Muscle layer of duodenum (tissue), 2 donors: ENCODE data around the gene FGGY.

Source experiments
- H3K27ac ChIP-seq: one replicate; pipeline ENCODE4 v1.7.0; 2013; ENCODE audit warnings: mild to moderate bottlenecking, low read length
- H3K27me3 ChIP-seq: one replicate; pipeline ENCODE4 v1.7.0; 2013; ENCODE audit warnings: low read depth, mild to moderate bottlenecking, control low read depth, low read length
- H3K36me3 ChIP-seq, 2 donors: one replicate each; pipeline ENCODE4 v1.7.0; 2013; ENCODE audit warnings: low read length in 2 of 2, control low read depth in 1 of 2, mild to moderate bottlenecking in 1 of 2; ENCODE audit not compliant: insufficient read depth in 2 of 2, control insufficient read depth in 1 of 2
- H3K4me1 ChIP-seq, 2 donors: one replicate each; pipeline ENCODE4 v1.7.0; 2013; ENCODE audit warnings: low read length in 2 of 2, mild to moderate bottlenecking in 2 of 2, control low read depth in 1 of 2, moderate library complexity in 1 of 2; ENCODE audit not compliant: insufficient read depth in 2 of 2, control insufficient read depth in 1 of 2
- H3K4me3 ChIP-seq, 2 donors: one replicate each; pipeline ENCODE4 v1.7.0; 2013; ENCODE audit warnings: low read length in 2 of 2, low read depth in 1 of 2, mild to moderate bottlenecking in 1 of 2
- H3K9me3 ChIP-seq, 2 donors: one replicate each; pipeline ENCODE4 v1.7.0; 2013; ENCODE audit warnings: low read length in 2 of 2, control low read depth in 1 of 2, mild to moderate bottlenecking in 1 of 2; ENCODE audit not compliant: control insufficient read depth in 1 of 2
- donor health status: healthy.

Gene FGGY

DNA sequence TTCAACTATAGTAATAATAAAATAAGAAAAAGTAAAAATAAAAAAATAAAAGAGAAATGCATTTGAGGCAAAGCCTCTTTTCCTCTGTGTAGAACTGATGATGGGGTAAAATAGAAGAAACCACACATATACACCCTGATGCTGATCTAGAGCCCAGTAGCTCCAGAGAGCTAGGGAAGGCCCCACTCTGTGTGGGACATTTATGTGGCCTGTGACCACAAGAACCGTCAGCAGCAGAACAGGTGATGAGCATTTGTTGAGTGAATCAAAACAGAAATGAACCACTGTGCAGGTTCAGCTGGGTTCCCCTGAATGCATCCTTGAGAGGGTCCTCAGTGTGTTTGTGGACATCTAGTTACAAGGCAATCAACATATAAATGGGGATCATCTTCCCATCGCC lies 296.0 kb downstream of the FGGY start:
- Histone ChIP-seq H3K4me3 (no peak overlapping the region), H3K36me3 (no peaks in the 10 kb centered on the region), H3K4me1 (peaks cover 0 to 18% of the 10 kb centered on the region in 2 donors), H3K27ac (no peak overlapping the region), H3K9me3 (no peaks in the 10 kb centered on the region), H3K27me3 (no peaks in the 10 kb centered on the region)

GRCh38 chr1:59593798-59594790 lies 297.2 kb downstream of the FGGY start:
- no peak overlapping the region for H3K27ac ChIP-seq

GRCh38 chr1:59595774-59596173 lies 298.9 kb downstream of the FGGY start:
- H3K36me3 ChIP-seq: no peaks in the 10 kb centered on the region
- no peaks in the 10 kb centered on the region for H3K9me3 ChIP-seq
- peak overlapping the region; percentile 67 for H3K27ac ChIP-seq
- H3K27me3 ChIP-seq: no peaks in the 10 kb centered on the region
- peaks cover 0 to 19% of the 10 kb centered on the region in 2 donors for H3K4me1 ChIP-seq
- H3K4me3 ChIP-seq: no peak overlapping the region

More at GRCh38 chr1:59593798-59594790, 297.2 kb downstream of the FGGY start:
- no peaks in the 10 kb centered on the region for H3K9me3 ChIP-seq
- no peaks in the 10 kb centered on the region for H3K27me3 ChIP-seq
- H3K4me1 ChIP-seq: peaks cover 0 to 19% of the 10 kb centered on the region in 2 donors
- H3K4me3 ChIP-seq: no peak overlapping the region
- no peaks in the 10 kb centered on the region for H3K36me3 ChIP-seq

DNA sequence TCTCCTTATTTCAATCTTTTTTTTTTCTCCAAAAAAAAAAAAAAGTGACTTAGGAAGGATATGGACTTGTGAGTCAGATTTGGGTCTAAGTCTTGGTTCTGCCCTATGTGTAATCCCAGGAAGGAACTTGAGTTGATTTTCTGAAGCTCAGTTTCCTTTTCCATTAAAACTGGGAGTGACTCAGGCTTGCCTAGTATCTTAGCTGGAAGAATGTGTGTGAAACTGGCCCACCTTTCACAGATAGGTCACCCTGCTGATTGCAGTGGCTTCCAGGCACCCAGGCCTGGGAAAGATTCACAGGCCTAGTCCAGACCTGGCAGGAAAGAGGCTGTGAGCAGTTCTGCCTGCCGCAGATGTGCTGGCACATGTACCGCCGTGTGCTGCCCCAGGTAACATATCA lies 299.5 kb downstream of the FGGY start:
- Histone ChIP-seq H3K27me3 (no peaks in the 10 kb centered on the region), H3K36me3 (no peaks in the 10 kb centered on the region), H3K9me3 (no peaks in the 10 kb centered on the region), H3K4me1 (peaks cover 0 to 19% of the 10 kb centered on the region in 2 donors), H3K27ac (peak overlapping the region; percentile 67), H3K4me3 (no peak overlapping the region)

- Histone ChIP-seq H3K36me3 (no peaks in the 10 kb centered on the region), H3K4me1 (peaks cover 0 to 19% of the 10 kb centered on the region in 2 donors), H3K27me3 (no peaks in the 10 kb centered on the region), H3K27ac (peak overlapping the region; percentile 67), H3K4me3 (no peak overlapping the region), H3K9me3 (no peaks in the 10 kb centered on the region)
These were observed 300.1 kb downstream of the FGGY start for GRCh38 chr1:59596956-59597355.

DNA sequence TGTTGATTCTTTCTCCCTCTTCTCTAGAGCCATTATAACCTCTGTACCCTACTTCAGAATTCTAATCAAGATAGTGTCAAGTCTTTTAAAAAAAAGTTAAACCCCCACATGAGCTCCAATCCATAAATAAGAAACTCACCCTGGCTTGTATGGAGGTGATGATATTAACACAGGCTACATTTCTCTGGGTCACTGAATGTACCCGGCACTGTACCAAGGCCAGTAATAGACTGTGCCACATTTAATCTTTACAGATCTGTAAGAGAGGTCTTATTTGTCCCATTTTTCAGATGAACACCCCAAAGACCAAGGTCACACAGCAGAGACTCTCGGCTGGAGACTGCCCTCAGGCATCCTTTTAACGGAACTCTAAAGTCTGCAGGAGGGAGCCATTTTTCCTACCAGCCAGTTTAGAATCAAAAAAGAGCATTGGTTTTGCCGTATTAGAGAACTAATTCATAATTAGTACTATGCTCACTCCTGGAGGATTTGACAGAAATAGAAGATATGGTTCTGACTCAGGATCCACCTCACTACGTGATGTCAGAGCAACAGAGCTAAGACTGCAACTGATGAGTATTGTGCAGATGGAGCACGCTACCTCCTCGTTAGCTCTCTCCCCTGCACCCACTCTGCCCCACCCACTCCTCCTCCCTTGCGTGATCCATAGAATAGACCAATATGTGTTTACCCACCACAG lies 300.7 kb downstream of the FGGY start:
- Histone ChIP-seq H3K4me3 (no peak overlapping the region), H3K27ac (peak overlapping the region; percentile 67), H3K4me1 (peaks cover 0 to 19% of the 10 kb centered on the region in 2 donors), H3K27me3 (no peaks in the 10 kb centered on the region), H3K36me3 (no peaks in the 10 kb centered on the region), H3K9me3 (no peaks in the 10 kb centered on the region)

DNA sequence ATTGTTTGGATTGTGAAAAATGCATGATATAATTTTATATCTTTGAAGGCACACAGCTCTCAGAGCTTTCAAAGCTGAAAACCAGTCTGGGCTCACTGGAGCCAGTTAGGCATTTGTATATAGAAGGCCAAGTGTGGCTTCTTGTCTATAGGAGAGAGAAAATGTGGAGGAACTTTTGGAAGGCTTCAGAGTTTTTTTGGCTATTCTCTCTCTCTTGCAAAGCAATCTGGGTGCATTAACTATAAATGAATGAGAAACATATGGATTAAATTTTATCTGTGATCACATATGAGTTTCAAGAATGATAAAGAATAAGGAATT lies 301.2 kb downstream of the FGGY start:
- Histone ChIP-seq H3K36me3 (no peaks in the 10 kb centered on the region), H3K4me3 (no peak overlapping the region), H3K27ac (no peak overlapping the region), H3K27me3 (no peaks in the 10 kb centered on the region), H3K4me1 (peaks cover 0 to 19% of the 10 kb centered on the region in 2 donors), H3K9me3 (no peaks in the 10 kb centered on the region)

DNA sequence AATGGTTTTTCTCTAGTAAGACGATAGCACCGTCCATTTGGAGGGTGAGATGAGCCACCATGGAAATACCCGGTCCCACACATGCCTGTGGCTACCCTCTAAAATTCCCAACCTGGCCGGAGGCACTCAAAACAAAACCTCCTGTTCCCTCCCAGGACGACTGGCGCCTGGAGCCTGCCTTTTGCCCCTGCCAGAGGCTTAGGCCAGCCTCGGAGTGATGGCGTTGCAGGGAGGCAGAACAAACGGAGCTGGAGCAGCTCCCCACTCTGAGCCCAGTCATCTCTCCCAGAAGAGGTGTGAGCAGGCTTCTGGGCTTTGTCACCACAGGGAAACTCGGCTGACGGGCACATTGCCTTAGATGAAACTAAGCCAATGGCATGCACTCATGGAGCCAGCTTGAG lies 304.1 kb downstream of the FGGY start:
- Histone ChIP-seq H3K4me3 (no peak overlapping the region), H3K27ac (peak overlapping the region; percentile 42), H3K27me3 (no peaks in the 10 kb centered on the region)

DNA sequence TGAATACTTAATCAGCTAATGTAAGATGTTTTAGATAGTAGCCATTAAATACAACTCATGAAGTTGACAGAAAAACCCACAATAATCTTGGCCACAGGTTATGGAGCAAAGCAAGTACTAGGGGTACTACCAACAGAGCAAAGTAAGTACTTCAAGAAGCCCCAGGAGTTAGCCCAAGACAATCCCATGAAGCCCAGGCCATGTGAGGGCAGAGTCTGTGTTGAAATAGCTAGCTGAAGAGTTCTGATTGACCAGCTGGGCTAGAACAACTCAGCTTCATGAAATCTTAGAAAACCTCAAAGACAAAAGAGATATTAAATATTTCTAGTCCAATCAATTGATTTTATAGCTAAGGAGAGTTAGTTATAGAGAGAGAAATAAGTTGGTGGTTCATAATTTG lies 304.9 kb downstream of the FGGY start:
- Histone ChIP-seq H3K9me3 (no peaks in the 10 kb centered on the region), H3K27ac (peak overlapping the region; percentile 42), H3K4me1 (peaks cover 0 to 9% of the 10 kb centered on the region in 2 donors), H3K4me3 (no peak overlapping the region), H3K27me3 (no peaks in the 10 kb centered on the region), H3K36me3 (no peaks in the 10 kb centered on the region)

More for the DNA sequence above, 304.1 kb downstream of the FGGY start:
- H3K4me1 ChIP-seq: peaks cover 0 to 9% of the 10 kb centered on the region in 2 donors
- no peaks in the 10 kb centered on the region for H3K9me3 ChIP-seq
- no peaks in the 10 kb centered on the region for H3K36me3 ChIP-seq

DNA sequence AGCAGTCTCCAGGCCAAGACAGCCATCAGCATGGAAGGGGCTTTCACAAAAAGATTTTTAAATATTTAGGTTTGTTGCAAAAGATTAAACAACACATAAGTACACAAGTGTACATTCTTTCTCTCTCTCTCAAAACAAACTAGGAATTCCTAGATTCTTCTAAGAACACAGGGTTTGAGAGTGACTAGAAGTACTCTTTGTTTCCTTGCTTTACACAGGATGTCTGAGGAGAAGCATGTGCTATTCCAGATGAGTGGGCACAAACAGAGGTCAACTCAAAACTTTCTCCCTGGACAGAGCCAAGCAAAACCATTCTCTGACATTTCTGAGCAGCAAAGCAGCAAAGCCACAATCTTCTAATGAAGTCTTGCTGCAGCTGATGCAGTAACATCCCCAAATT lies 307.3 kb downstream of the FGGY start:
- Histone ChIP-seq H3K4me1 (no peaks in the 10 kb centered on the region), H3K4me3 (no peak overlapping the region), H3K9me3 (no peaks in the 10 kb centered on the region), H3K27me3 (no peaks in the 10 kb centered on the region), H3K27ac (no peak overlapping the region), H3K36me3 (no peaks in the 10 kb centered on the region)

GRCh38 chr1:59605184-59605583 lies 308.3 kb downstream of the FGGY start:
- no peak overlapping the region for H3K4me3 ChIP-seq
- no peaks in the 10 kb centered on the region for H3K36me3 ChIP-seq
- H3K27me3 ChIP-seq: no peaks in the 10 kb centered on the region
- no peaks in the 10 kb centered on the region for H3K4me1 ChIP-seq
- no peaks in the 10 kb centered on the region for H3K9me3 ChIP-seq
- peak overlapping the region; percentile 39 for H3K27ac ChIP-seq
